Uterus (tissue), 4 donors: ENCODE results near the gene CLEC4D. TPM values are rescaled to one million over a fixed set of nuclear protein-coding genes. Genes with fewer than 3 reads are reported as not detected.
"Not testable (repeated sequence)": the region's sequence is repeated elsewhere in the genome, so short reads cannot be mapped to it uniquely, and the experiment has no call there.

Source experiments
- DNase-seq, 2 donors: peaks; one replicate each; pipeline ENCODE4 v3.0.0-alpha.2; 2019 to 2020
- H3K27ac ChIP-seq, 2 donors: fragments of 200-600 bp; sonication (generic); 1 replicate in 1 of 2; 2 replicates in 1 of 2; pipeline ENCODE4 v1.5.1; 2016 to 2018
- H3K27me3 ChIP-seq, 2 donors: fragments of 200-600 bp; sonication (generic); one replicate each; pipeline ENCODE4 v1.5.1; 2018 to 2019; ENCODE audit warnings: control low read depth in 1 of 2
- H3K36me3 ChIP-seq, 2 donors: fragments of 200-600 bp; sonication (generic); one replicate each; pipeline ENCODE4 v1.5.1; 2019; ENCODE audit warnings: control low read depth in 1 of 2
- H3K4me1 ChIP-seq, 2 donors: fragments of 200-600 bp; sonication (generic); one replicate each; pipeline ENCODE4 v1.5.1; 2018 to 2019; ENCODE audit warnings: control low read depth in 1 of 2
- H3K4me3 ChIP-seq, 2 donors: fragments of 200-600 bp; sonication (generic); 1 replicate in 1 of 2; 2 replicates in 1 of 2; pipeline ENCODE4 v1.5.1; 2018 to 2019; ENCODE audit warnings: mild to moderate bottlenecking in 1 of 2
- H3K9me3 ChIP-seq, 2 donors: fragments of 200-600 bp; sonication (generic); one replicate each; pipeline ENCODE4 v1.5.1; 2019; ENCODE audit warnings: control low read depth in 1 of 2
- CTCF ChIP-seq, 4 experiments: fragments of 200-600 bp in 2 of 4; fragments of 450-650 bp in 2 of 4; sonication (generic) in 2 of 4; IDR thresholded peaks; one replicate each; pipeline ENCODE4 v1.5.1; 2016 to 2019; ENCODE audit warnings: antibody characterized with exemption in 4 of 4, mild to moderate bottlenecking in 2 of 4, moderate library complexity in 1 of 4
- POLR2A ChIP-seq, 2 donors: fragments of 450-650 bp; IDR thresholded peaks; one replicate each; pipeline ENCODE4 v1.6.1; 2016; ENCODE audit warnings: antibody characterized with exemption in 2 of 2, mild to moderate bottlenecking in 1 of 2, moderate library complexity in 1 of 2
- intact Hi-C: fragments of 100-400 bp; cut with DNase I; formaldehyde crosslinking; loops from one replicate; pipeline ENCODE4 v1.15.1; 2023; ENCODE audit warnings: low total_unique reads
- total RNA-seq, 4 donors: library from RNA; depleted of rRNA in 3 of 4; stranded (reverse); fragments of >200 nt in 3 of 4; gene quantifications; one replicate each; pipeline versions ENCODE4 v1.1.0 to v1.2.4, GENCODE V29; 2014 to 2023
- donor health status: DM: yes; HTN: yes; CAD: no.

Gene CLEC4D
- total RNA-seq, 4 donors from 2014 or later: 0.30 TPM; not detected in 3

DNA sequence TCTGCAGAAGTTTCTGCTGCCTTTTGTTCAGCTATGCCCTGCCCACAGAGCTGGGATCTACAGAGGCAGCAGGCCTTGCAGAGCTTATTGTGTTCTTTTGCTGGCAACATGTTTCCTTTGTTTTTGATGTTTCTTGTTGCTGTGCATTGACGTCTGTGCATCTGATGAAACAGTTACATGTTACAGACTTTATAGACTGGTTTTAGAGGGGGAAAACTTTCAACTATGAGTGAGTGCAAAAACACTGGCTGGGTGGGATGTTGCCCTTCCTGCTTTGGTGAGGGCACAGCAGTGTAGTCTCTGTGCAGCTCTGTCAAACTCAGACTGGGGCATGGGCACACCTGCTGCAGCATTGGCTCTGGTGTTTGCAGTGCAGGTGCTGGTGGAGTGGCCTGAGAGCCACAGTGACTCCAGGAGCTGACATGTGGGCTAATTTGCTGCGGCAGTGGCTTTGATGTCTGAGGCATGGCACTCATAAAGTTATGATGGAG, 30.7 kb upstream of the CLEC4D start:
- Histone ChIP-seq H3K9me3 (no peaks in the 10 kb centered on the region), H3K27me3 (no peaks in the 10 kb centered on the region), H3K4me3 (no peak overlapping the region), H3K27ac (no peak overlapping the region), H3K4me1 (no peaks in the 10 kb centered on the region), H3K36me3 (no peaks in the 10 kb centered on the region)
- intact Hi-C loops: no loop called here
- no peak for DNase-seq
- TF ChIP-seq POLR2A (IDR thresholded peaks at IDR 0.05): no peak
- no peak for TF ChIP-seq CTCF (IDR thresholded peaks at IDR 0.05)

- TF ChIP-seq CTCF (IDR thresholded peaks at IDR 0.05) (no peak), POLR2A (IDR thresholded peaks at IDR 0.05) (no peak)
- no peaks in the 10 kb centered on the region for H3K4me1 ChIP-seq
- DNase-seq: no peak
- no peaks in the 10 kb centered on the region for H3K36me3 ChIP-seq
- H3K27ac ChIP-seq: no peak overlapping the region
- H3K4me3 ChIP-seq: no peak overlapping the region
- no peaks in the 10 kb centered on the region for H3K9me3 ChIP-seq
- no peaks in the 10 kb centered on the region for H3K27me3 ChIP-seq
- intact Hi-C loops: no loop called here
Observed at GRCh38 chr12:8483079-8483478, 30.2 kb upstream of the CLEC4D start.

DNA sequence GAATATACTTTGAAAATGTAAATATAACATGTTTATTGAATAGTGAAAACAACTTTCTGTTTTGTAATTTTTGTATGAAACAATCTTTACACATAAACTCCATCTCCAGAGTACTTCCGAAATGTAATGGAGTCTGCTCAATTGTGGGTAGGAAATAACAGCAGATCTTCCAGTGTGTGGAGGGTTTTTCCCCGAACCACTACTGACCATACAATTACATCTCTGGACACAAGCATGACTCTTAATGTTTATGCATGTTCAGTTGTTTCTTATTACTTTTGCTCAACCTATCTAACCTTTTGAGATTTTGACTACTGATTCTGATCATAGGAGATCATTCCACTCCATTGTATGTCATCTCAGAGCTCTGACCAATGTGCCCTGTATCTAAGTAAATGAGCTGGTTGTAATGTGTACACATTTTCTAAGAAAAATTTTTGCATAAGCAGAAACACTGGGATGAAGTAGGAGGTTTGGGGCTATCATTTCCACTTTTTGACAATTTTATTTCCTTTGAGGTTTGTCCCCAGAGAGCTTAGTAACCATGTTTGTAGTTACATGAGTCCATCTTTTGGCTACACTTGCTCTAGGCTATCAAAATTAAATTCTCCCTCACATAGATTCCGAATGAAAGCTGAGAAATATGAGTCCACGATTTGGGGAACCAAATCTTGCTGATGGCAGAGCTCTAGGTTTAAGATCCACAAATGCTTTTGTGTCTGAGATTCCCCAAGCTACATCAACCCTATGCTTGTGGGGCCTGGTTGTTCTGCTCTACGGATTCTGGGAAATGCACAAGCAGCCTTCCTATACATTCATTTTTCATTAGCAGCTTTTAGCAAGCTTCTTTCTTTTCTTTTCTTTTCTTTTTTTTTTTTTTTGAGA, 21.4 kb upstream of the CLEC4D start:
- H3K4me3 ChIP-seq: no peak overlapping the region
- TF ChIP-seq POLR2A (IDR thresholded peaks at IDR 0.05) (no peak), CTCF (IDR thresholded peaks at IDR 0.05) (no peak)
- no peak overlapping the region for H3K27ac ChIP-seq
- H3K27me3 ChIP-seq: no peaks in the 10 kb centered on the region
- no peaks in the 10 kb centered on the region for H3K36me3 ChIP-seq
- H3K4me1 ChIP-seq: no peaks in the 10 kb centered on the region
- intact Hi-C loops: no loop called here
- no peaks in the 10 kb centered on the region for H3K9me3 ChIP-seq
- no peak for DNase-seq

DNA sequence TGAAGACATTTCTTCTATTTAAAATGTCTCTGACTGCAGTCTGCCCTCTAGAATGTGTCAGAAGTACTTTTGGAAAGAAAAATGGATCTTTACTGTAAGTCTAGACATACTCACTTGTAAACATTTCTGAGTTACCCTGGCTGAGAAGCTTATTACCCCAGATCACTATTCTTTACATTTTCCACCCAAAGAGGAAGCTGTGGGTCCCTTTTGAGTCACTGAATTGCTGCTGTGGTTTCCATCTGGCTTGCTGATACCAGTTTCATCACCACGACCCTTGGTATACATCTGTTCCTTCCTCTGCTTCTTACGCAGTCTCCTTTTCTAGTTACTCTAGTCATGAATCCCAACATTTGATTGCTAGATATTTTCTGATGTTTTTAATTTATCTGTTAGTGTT, 20.2 kb upstream of the CLEC4D start:
- Histone ChIP-seq H3K27me3 (no peaks in the 10 kb centered on the region), H3K4me1 (no peaks in the 10 kb centered on the region), H3K9me3 (no peaks in the 10 kb centered on the region), H3K27ac (no peak overlapping the region), H3K4me3 (no peak overlapping the region), H3K36me3 (no peaks in the 10 kb centered on the region)
- no peak for DNase-seq
- intact Hi-C loops: no loop called here
- TF ChIP-seq POLR2A (IDR thresholded peaks at IDR 0.05) (no peak), CTCF (IDR thresholded peaks at IDR 0.05) (no peak)

DNA sequence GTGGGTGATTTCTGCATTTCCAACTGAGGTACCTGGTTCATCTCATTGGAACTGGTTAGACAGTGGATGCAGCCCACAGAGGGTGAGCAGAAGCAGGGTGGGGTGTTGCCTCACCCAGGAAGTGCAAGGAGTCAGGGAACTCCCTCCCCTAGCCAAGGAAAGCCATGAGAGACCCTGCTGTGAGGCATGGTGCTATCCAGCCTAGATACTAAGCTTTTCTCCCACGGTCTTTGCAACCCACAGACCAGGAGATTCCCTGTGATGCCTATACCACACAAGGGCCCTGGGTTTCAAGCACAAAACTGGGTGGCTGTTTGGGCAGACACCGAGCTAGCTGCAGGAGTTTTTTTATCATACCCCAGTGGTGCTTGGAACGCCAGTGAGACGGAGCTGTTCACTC, 17.6 kb upstream of the CLEC4D start:
- H3K27ac ChIP-seq, H3K36me3 ChIP-seq, intact Hi-C loops, H3K4me3 ChIP-seq, H3K9me3 ChIP-seq, DNase-seq, H3K27me3 ChIP-seq, H3K4me1 ChIP-seq: not testable (repeated sequence)

- DNase-seq, H3K36me3 ChIP-seq, H3K27ac ChIP-seq, H3K4me1 ChIP-seq, H3K9me3 ChIP-seq, H3K4me3 ChIP-seq, H3K27me3 ChIP-seq, intact Hi-C loops: not testable (repeated sequence)
Observed at GRCh38 chr12:8496074-8496473, 17.2 kb upstream of the CLEC4D start.
